HG02642 (cell line): ENCODE results near the gene LURAP1L.
A peak's percentile ranks its signal among the peaks of the same experiment; 100 is the strongest.

Source experiments
- ATAC-seq: cut with Tn5 transposase; IDR thresholded peaks from one replicate; pipeline ENCODE4 v1.9.1; 2021; ENCODE audit warnings: mild to moderate bottlenecking; ENCODE audit not compliant: unreplicated experiment, poor library complexity

The LURAP1L gene

GRCh38 chr9:12775679-12776512 is 1.1 kb downstream of the LURAP1L start:
- peak; percentile 80 for ATAC-seq

- ATAC-seq: no peak
Measured at GRCh38 chr9:12776513-12777055, 1.8 kb downstream of the LURAP1L start.

- ATAC-seq: no peak
Measured at GRCh38 chr9:12777121-12778022, 2.6 kb downstream of the LURAP1L start.

GRCh38 chr9:12778389-12778788 is 3.6 kb downstream of the LURAP1L start:
- no peak for ATAC-seq

- ATAC-seq: no peak
Measured at GRCh38 chr9:12781226-12781733, 6.5 kb downstream of the LURAP1L start.

- ATAC-seq: no peak
Measured at GRCh38 chr9:12783767-12784460, 9.1 kb downstream of the LURAP1L start.

- ATAC-seq: peak; percentile 72
Measured at GRCh38 chr9:12784461-12785259, 9.8 kb downstream of the LURAP1L start.

GRCh38 chr9:12785260-12785770 is 10.5 kb downstream of the LURAP1L start:
- no peak for ATAC-seq

GRCh38 chr9:12785941-12786340 is 11.1 kb downstream of the LURAP1L start:
- no peak for ATAC-seq

- no peak for ATAC-seq
Measured at GRCh38 chr9:12790001-12790400, 15.2 kb downstream of the LURAP1L start.

- ATAC-seq: no peak
Measured at GRCh38 chr9:12790883-12791282, 16.1 kb downstream of the LURAP1L start.

GRCh38 chr9:12794101-12794799 is 19.4 kb downstream of the LURAP1L start:
- no peak for ATAC-seq

GRCh38 chr9:12796601-12797000 is 21.8 kb downstream of the LURAP1L start:
- no peak for ATAC-seq

- ATAC-seq: no peak
Measured at GRCh38 chr9:12797037-12797436, 22.2 kb downstream of the LURAP1L start.

- ATAC-seq: no peak
Measured at GRCh38 chr9:12798066-12798770, 23.4 kb downstream of the LURAP1L start.

GRCh38 chr9:12801187-12801586 is 26.4 kb downstream of the LURAP1L start:
- no peak for ATAC-seq

- ATAC-seq: no peak
Measured at GRCh38 chr9:12801663-12802062, 26.8 kb downstream of the LURAP1L start.

- ATAC-seq: no peak
Measured at GRCh38 chr9:12802093-12802492, 27.3 kb downstream of the LURAP1L start.
